AG04449 (cell line): ENCODE measurements around the gene PRDM7.
"Not testable (repeated sequence)": the region's sequence is repeated elsewhere in the genome, so short reads cannot be mapped to it uniquely, and the experiment has no call there.

ENCODE experiments used
- CTCF ChIA-PET: fragments of 350-600 bp; formaldehyde crosslinking; extraction: SDS; loops from one replicate; lab custom pipeline; 2021; ENCODE audit warnings: antibody characterized with exemption; lab: Yijun Ruan, JAX
- POLR2A ChIA-PET: fragments of 400-600, 350-600 bp; formaldehyde crosslinking; extraction: SDS; loops from one replicate; lab custom pipeline; 2020; ENCODE audit warnings: antibody characterized with exemption, inconsistent platforms; lab: Yijun Ruan, JAX
- DNase-seq: peaks from one replicate; pipeline ENCODE4 v3.0.0-alpha.2; 2010; ENCODE audit warnings: low read depth, low spot score
- H3K4me3 ChIP-seq: 2 replicates; pipeline ENCODE4 v1.5.1; 2011; ENCODE audit warnings: low read depth, mild to moderate bottlenecking, control low read depth, low read length
- TF ChIP-seq, protein P1 (sequence below): IDR thresholded peaks from one replicate; pipeline ENCODE4 v1.5.1; 2011; ENCODE audit warnings: mild to moderate bottlenecking, moderate library complexity, low read length, control low read depth, inconsistent platforms; ENCODE audit not compliant: insufficient read depth; ENCODE audit errors: missing control alignments

The PRDM7 gene

DNA sequence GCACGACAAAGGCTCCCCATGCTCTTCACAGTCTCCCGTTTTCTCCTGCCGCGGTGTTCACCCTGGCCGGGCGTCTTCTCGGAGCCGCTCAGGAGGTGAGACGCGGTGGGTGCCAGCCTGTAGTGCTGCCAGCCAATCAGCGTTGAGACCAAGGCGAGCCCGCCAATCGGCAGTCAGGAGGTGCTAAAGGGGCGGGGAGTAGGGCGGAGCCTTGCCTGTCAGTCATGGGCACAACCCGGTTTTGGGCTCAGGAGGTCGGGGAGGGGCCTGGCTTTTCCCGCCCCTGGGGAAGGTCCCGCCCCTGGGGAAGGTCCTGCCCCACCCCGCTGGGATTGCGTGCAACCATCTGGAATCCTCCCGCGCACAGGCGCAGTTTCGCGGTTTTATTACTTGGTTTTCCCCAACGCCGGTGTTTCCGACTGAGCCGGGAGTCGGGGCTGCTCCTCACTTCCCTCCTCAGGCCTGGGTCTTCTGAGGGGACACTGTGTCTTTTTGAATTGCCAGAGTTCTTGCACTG, at the start of gene PRDM7:
Gene PRDM7, minus strand, starts transcription at position 92 of the 517 bp plus-strand sequence. CDS start 1,421 bp downstream, outside the sequence.
- POLR2A ChIA-PET, result no interaction called here
- TF ChIP-seq, protein P1, sequence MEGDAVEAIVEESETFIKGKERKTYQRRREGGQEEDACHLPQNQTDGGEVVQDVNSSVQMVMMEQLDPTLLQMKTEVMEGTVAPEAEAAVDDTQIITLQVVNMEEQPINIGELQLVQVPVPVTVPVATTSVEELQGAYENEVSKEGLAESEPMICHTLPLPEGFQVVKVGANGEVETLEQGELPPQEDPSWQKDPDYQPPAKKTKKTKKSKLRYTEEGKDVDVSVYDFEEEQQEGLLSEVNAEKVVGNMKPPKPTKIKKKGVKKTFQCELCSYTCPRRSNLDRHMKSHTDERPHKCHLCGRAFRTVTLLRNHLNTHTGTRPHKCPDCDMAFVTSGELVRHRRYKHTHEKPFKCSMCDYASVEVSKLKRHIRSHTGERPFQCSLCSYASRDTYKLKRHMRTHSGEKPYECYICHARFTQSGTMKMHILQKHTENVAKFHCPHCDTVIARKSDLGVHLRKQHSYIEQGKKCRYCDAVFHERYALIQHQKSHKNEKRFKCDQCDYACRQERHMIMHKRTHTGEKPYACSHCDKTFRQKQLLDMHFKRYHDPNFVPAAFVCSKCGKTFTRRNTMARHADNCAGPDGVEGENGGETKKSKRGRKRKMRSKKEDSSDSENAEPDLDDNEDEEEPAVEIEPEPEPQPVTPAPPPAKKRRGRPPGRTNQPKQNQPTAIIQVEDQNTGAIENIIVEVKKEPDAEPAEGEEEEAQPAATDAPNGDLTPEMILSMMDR, result no peak
- DNase-seq, result peak; percentile 26
- H3K4me3 ChIP-seq, result peak within 1 kb of the TSS; percentile 36
- CTCF ChIA-PET, result interaction anchor here (1.0 kb wide), 1 partner anchor 11 kb away, joined by 4 read pairs; no protein-coding TSS in a partner anchor

DNA sequence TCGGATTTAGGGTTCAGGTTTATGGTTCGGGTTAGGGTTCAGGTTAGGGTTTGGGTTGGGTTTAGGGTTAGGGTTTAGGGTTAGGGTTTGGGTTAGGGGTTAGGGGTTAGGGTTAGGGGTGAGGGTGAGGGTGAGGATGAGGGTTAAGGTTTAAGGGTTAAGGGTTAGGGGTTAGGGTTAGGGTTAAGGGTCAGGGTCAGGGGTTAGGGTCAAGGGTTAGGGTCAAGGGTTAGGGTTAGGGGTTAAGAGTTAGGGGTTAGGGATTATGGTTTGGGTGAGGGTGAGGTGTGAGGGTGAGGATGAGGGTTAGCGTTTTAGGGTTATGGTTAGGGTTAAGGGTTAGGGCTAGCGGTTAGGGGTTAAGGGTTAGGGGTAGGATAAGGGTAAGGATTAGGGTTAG, 44.7 kb upstream of the PRDM7 start:
- POLR2A ChIA-PET, CTCF ChIA-PET, DNase-seq, H3K4me3 ChIP-seq: not testable (repeated sequence)

DNA sequence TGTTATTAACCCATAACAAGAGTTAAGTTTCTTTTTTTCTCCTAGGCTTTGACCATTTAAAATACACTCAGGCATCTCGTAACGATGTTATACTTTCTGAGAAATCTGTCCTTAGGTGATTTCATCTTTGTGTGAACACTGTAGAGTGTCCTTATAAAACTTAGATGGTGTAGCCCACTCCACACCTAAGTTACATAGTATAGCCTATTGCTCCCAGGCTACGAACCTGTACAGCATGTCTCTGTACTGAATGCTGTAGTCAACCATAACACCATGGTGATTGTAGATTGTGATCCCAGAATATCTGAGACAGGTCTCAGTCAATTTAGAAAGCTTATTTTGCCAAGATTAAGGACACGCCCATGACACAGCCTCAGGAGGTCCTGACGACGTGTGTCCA, 30.5 kb upstream of the PRDM7 start:
- DNase-seq, CTCF ChIA-PET, POLR2A ChIA-PET, H3K4me3 ChIP-seq: not testable (repeated sequence)

DNA sequence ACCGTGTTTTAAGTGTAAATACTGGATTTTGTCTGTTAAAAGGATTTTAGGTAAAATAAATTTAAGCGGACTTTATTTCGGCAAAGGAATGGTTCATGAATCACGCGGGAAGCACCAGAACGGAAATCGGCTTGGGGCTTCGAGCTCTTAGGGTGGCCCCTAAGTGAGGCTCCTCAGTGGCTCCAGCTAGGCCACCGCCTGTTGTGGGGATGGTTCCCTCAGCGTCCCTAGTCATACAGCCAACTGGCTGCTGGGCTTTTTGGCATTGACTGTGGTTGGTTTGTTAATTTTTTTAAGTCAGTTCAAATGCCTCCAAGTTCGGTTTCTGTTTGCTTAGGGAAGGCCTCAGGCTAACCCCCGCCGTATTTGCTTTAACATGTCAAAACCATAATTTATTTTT, 29.9 kb upstream of the PRDM7 start:
- DNase-seq, H3K4me3 ChIP-seq, POLR2A ChIA-PET, CTCF ChIA-PET: not testable (repeated sequence)

DNA sequence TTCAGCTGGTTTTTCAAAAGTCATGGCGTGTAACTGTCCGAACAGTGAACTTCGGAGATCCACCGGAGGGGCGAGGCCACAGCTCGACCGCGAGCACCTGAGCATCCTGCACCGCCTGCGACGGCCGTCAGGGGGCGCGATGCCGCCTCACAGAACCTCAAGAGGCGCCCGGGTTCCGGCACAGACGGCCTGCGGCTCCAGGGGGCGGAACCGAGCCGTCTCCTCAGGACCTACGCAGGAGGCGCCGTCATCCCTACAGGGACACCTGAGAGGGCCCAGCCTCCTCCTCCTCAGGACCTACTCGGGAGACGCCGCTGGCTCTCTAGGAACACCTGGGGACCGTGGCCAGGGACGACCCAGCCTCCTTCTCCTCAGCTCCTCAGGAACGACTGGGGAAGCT, 29.1 kb upstream of the PRDM7 start:
- CTCF ChIA-PET, DNase-seq, H3K4me3 ChIP-seq, POLR2A ChIA-PET: not testable (repeated sequence)

DNA sequence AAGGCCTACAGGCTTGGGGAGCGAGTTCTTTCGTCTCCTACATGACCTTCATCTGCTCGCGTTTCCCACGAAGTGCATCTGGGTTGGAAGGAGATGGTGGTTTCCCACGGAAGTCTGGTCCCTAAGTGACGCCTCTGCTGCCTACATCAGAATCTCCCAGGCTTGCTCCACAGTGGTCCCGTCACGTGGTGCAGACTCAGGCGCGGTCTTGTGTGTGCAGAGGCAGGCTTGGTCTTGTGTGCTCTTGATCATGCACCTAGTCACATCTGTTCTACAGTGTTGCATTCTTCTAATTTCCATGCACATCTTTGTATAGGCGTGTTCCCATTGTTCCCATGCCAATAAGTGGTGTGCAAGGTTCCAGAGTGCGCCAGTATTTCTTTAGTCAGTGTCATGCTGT, 27.6 kb upstream of the PRDM7 start:
- POLR2A ChIA-PET, H3K4me3 ChIP-seq, CTCF ChIA-PET: not testable (repeated sequence)

DNA sequence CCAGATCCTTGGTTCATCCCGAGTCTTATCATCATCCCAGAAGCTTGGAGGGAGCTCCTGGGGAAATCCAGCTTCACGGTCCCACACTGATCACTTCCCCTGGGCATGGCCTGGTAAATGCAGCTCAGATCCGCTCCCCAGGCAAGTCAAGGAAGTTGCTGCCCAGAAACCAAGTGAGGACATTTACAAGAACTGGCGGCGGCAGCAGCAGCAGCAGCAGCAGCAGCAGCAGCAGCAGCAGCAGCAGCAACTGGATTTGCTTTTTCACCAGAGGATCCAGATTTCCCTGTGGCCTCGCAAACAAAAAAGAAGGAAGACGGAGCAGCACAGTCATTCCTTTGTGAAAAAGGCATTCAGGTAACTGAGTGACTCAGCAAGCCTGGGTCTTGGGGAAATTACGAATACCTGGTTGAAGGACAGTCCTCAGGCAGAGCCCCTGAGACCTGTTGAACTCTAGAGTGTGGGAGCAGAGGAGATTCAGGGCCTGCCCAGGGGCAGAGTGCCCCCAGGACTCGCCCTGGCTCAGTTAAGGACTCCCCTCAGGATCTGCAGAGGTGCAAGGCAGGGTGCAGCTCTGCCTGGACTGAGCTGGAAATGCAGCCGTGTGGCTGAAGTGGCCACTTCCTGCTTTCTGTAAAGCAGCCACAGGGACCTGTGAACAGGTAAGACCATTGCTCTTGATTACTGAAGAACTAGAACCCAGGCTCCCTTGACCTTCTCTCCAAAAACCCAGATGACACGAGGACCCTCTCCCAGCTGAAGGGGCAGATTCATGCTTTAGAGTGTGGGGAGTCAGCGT, 25.2 kb upstream of the PRDM7 start:
- DNase-seq, H3K4me3 ChIP-seq, CTCF ChIA-PET, POLR2A ChIA-PET: not testable (repeated sequence)

More for the DNA sequence above, 27.6 kb upstream of the PRDM7 start:
- not testable (repeated sequence) for DNase-seq

DNA sequence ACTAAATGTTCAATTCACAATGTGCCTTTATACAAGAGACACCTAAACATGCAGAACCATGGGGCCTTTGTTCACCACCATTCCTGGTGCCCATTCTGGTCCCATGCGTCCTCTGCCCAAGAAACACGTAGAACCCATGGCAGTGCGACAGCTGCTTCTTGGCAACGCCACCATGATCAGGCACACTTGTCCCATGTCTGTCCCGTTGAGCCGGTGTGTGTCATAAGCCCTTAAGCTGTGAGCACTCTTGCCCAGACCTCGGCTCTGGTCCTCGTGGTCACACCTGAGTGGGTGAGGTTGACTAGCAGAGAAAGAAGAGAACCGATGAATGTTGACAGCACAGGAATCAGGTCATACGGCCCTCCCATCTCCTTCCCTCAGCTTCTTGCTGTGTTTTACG, 24.2 kb upstream of the PRDM7 start:
- POLR2A ChIA-PET, H3K4me3 ChIP-seq, CTCF ChIA-PET, DNase-seq: not testable (repeated sequence)

DNA sequence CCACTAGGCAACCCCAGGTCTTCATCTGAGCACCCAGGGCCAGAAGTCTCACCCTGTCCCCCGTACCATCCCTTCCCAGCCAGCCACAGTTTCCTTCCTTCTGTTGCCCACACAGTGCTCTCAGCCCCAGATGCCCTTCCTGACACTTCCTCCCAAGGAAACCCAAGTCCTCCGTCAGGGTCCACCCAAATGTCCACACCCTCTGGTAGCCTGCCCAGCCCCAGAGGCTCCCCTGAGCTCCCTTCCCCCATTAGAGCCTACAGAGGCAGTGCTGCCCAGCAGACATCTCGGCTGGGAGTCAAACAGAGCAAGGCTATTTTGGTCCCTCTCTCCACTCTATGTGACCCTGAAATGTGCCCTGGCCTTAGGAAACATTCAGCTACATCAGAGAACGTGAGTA, 23.7 kb upstream of the PRDM7 start:
- POLR2A ChIA-PET, H3K4me3 ChIP-seq, CTCF ChIA-PET, DNase-seq: not testable (repeated sequence)

DNA sequence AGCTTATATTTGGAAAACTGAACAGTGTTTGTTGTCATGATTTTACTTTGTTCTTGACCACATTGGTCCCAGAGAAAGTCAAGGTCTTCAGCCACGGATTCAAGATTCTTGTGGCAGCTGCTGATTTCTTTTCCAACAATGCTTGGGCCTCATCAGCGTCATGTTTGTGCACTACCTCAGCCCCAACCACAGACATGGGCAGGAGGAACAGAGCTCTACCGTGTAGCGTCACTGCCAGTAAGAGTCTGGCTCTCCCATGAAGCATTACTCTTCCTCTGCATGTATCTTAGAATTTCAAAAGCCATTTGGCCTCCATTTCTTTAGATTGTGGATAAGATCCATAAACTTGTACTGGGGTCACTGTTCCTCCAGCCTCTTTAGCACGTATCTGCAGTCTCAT, 23.1 kb upstream of the PRDM7 start:
- H3K4me3 ChIP-seq, CTCF ChIA-PET, POLR2A ChIA-PET, DNase-seq: not testable (repeated sequence)

DNA sequence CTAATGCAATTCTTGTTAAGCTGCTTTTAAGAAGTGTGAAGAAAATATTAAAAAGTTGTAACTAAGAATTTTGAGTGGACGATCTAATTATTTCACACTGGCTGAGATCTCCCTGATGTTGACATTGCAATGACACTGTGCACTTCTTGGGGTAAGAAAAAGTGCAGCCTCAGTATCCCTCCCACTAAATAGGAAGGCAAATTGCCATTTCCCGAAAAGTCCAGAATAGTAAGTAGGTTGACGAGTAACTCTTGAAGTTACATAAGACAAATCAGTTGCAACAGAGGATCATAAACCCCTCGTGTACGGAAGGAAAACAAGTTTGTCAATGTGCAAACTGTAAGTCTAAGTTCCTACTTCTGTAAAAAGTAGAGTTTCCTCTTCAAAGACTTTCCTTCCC, 21.8 kb upstream of the PRDM7 start:
- DNase-seq, H3K4me3 ChIP-seq, CTCF ChIA-PET, POLR2A ChIA-PET: not testable (repeated sequence)

DNA sequence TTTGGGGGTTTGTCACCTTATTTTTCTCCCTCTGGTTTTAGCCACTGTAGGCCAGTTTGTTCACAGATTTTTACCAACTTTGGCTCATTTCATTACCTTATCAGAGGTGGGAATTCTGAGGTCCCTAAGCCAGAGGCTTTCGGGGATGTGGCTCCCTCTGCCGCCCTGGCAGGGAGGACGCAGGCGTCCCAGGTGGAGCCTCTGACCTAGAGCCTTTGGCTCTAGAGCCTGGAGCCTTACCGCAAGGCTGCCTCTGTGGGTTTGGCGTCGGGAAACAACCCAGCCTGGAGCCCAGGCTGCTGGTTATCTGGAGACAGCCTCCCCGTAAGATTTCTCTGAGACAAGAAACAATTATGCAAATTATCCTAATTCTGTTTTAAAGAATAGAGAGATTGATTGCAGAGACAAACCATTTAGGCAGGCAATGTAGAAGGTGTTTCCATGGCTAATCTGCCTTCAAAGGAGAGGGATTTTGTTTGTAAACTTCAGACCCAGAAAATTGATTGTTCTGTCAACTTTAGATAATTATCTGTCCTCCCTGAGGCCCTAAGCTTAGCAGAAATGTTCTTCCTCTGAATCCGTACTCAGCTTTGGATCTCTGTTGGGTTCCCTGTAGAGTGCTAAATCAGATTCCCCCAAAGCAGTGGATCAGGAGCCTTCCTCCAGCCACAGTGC, 20.0 kb upstream of the PRDM7 start:
- DNase-seq, CTCF ChIA-PET, POLR2A ChIA-PET: not testable (repeated sequence)

DNA sequence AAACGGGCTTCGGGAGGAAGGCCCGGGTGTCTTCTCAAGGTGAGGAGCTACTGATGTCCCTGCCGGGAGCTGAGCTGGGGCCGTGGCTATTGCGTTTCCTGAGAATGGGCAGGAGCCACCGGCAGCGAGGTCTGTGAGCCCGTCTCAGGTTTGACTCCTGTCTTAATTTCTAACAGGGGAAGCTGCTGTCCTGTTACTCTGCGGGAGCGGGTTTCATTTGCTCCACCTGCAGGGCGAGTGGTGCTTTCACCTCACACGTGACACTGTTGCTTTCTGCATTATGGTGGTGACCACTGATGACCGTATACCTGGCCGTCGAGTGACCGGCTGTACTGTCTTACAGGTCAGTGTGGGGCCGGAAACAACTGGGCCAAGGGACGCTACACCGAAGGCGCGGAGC, 17.7 kb upstream of the PRDM7 start:
- POLR2A ChIA-PET, CTCF ChIA-PET, H3K4me3 ChIP-seq, DNase-seq: not testable (repeated sequence)

More for the DNA sequence above, 20.0 kb upstream of the PRDM7 start:
- H3K4me3 ChIP-seq, result not testable (repeated sequence)

DNA sequence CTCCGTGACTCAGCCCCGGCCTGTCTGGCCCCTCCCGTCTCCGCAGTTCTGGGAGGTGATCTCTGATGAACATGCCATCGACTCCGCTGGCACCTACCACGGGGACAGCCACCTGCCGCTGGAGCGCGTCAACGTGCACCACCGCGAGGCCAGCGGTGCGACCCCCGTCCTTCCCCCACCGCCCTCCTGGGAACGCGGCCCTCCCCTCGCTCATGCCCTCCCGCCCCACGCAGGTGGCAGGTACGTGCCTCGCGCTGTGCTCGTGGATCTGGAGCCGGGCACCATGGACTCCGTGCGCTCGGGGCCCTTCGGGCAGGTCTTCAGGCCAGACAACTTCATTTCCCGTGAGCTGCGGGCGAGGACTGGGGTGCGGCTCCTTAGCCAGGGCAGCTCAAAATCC, 17.2 kb upstream of the PRDM7 start:
- CTCF ChIA-PET, DNase-seq, H3K4me3 ChIP-seq, POLR2A ChIA-PET: not testable (repeated sequence)

DNA sequence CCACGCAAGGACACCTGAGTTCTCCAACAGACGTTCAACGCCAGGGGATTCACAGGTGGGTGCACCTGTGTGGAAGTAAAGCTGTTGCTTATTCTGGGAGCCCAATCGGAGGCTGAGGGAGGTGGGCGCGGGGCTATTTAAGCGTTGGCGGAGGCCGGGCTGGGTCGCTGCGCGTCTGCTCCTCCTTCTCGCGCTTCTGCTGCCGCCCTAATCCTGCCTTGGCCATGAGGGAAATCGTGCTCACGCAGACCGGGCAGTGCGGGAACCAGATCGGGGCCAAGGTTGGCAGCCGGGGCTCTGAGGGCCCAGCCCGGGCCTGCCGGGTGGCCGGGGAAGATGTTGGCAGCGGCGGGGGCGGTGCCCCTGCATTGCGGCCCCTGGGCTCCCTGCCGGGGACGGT, 16.7 kb upstream of the PRDM7 start:
- H3K4me3 ChIP-seq, POLR2A ChIA-PET, DNase-seq: not testable (repeated sequence)
- CTCF ChIA-PET, result interaction anchor here (1.4 kb wide), 1 partner anchor 12 kb away, joined by 8 read pairs; no protein-coding TSS in a partner anchor
